ENCODE measurements around the gene TXNDC17.

The TXNDC17 gene

GRCh38 chr17:6602141-6602540 lies 38.7 kb upstream of the TXNDC17 start:
- Histone ChIP-seq H3K36me3 (peaks cover 73 to 96% (median 86%) of the 10 kb centered on the region in 11 experiments), H3K9ac (no peak overlapping the region), H3K4me2 (no peak overlapping the region), H4K20me1 (peaks cover 0 to 5% (median 0%) of the 10 kb centered on the region in 11 experiments; a peak in 2 of 22 replicates), H3K9me3 (replicated peaks in 1 of 11) (no peaks in the 10 kb centered on the region), H3K27ac (no peak overlapping the region), H3K4me3 (no peak overlapping the region), H3K4me1 (peaks cover 9 to 38% (median 21%) of the 10 kb centered on the region in 10 experiments), H3K27me3 (no peaks in the 10 kb centered on the region)
- TF ChIP-seq Cebpa-rat (IDR thresholded peaks at IDR 0.05): no peak

DNA sequence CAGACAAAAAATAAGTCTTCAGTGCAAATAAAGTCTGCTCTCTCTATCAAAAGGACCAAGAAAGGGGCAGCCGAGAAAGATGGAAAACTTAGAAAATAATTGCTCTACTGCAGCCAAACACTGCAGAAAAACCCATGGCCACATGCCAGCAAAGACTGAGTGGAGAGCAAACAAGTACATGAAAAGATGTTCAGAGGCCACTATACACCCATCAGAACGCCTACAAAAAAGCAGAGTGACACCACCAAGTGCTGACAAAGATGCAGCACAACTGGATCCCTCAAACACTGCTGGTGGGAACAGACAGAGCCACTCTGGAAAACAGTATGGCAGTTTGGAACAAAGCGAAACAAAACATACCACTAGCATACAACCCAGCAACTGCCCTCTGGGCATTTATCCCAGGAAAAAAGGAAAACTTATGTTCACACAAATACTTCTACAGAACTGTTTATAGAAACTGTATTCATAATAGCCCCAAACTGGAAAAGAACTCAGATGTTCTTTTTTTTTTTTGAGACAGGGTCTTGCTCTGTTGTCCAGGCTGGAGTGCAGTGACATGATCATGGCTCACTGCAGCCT lies 37.0 kb upstream of the TXNDC17 start:
- Histone ChIP-seq H3K27me3 (no peaks in the 10 kb centered on the region), H3K4me1 (peaks cover 9 to 24% (median 14%) of the 10 kb centered on the region in 10 experiments), H3K4me3 (no peak overlapping the region), H3K36me3 (peaks cover 76 to 97% (median 88%) of the 10 kb centered on the region in 11 experiments), H4K20me1 (peaks cover 0 to 3% (median 0%) of the 10 kb centered on the region in 11 experiments; a peak in 2 of 22 replicates), H3K27ac (no peak overlapping the region), H3K9ac (no peak overlapping the region), H3K9me3 (replicated peaks in 1 of 11) (no peaks in the 10 kb centered on the region), H3K4me2 (no peak overlapping the region)
- TF ChIP-seq Cebpa-rat (IDR thresholded peaks at IDR 0.05): no peak

GRCh38 chr17:6605142-6605541 lies 35.7 kb upstream of the TXNDC17 start:
- Histone ChIP-seq H3K27ac (no peak overlapping the region), H3K36me3 (peaks cover 86 to 100% (median 97%) of the 10 kb centered on the region in 11 experiments), H4K20me1 (no peaks in the 10 kb centered on the region; a peak in 1 of 22 replicates), H3K27me3 (no peaks in the 10 kb centered on the region), H3K9ac (no peak overlapping the region), H3K4me2 (no peak overlapping the region), H3K4me3 (no peak overlapping the region), H3K9me3 (replicated peaks in 1 of 11) (no peaks in the 10 kb centered on the region), H3K4me1 (peaks cover 0 to 11% (median 1%) of the 10 kb centered on the region in 10 experiments; a peak in 13 of 20 replicates)
- TF ChIP-seq Cebpa-rat (IDR thresholded peaks at IDR 0.05): no peak

DNA sequence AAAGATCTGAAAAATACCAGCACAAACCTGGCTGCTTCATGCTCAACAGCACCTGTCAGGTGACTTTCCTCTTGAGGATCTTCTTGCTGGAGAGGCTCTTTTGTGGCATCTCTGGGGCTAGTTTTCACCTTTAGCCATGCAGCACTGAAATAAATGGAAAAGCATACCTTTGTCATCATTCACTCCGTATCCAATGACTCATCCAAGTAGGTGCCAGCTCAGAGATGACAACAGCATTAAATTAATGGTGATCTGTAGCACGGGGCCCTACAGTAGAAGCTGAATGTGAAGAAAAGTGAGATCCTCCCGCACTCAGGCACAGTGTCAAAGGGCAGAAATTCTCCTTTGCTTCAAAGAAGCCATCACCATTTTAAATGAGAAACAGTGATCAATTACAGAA lies 32.5 kb upstream of the TXNDC17 start:
- no peak overlapping the region for H3K4me3 ChIP-seq
- H3K36me3 ChIP-seq: peaks cover 91 to 100% (median 96%) of the 10 kb centered on the region in 11 experiments
- no peaks in the 10 kb centered on the region for H3K9me3 ChIP-seq (replicated peaks in 1 of 11)
- H4K20me1 ChIP-seq: peaks cover 0 to under 1% (median 0%) of the 10 kb centered on the region in 11 experiments; a peak in 3 of 22 replicates
- H3K27ac ChIP-seq: no peak overlapping the region
- no peak for TF ChIP-seq Cebpa-rat (IDR thresholded peaks at IDR 0.05)
- no peaks in the 10 kb centered on the region for H3K4me1 ChIP-seq
- H3K27me3 ChIP-seq: no peaks in the 10 kb centered on the region
- H3K9ac ChIP-seq: no peak overlapping the region
- no peak overlapping the region for H3K4me2 ChIP-seq

GRCh38 chr17:6610011-6610410 lies 30.8 kb upstream of the TXNDC17 start:
- H3K4me2 ChIP-seq: no peak overlapping the region
- H3K27me3 ChIP-seq: no peaks in the 10 kb centered on the region
- no peak for TF ChIP-seq Cebpa-rat (IDR thresholded peaks at IDR 0.05)
- peaks cover 82 to 99% (median 89%) of the 10 kb centered on the region in 11 experiments for H3K36me3 ChIP-seq
- no peak overlapping the region for H3K4me3 ChIP-seq
- no peak overlapping the region for H3K9ac ChIP-seq
- no peaks in the 10 kb centered on the region for H3K4me1 ChIP-seq
- H4K20me1 ChIP-seq: peaks cover 0 to 11% (median 0%) of the 10 kb centered on the region in 11 experiments; a peak in 3 of 22 replicates
- H3K9me3 ChIP-seq (replicated peaks in 1 of 11): no peaks in the 10 kb centered on the region
- no peak overlapping the region for H3K27ac ChIP-seq

- H3K36me3 ChIP-seq: peaks cover 82 to 99% (median 88%) of the 10 kb centered on the region in 11 experiments
- peaks cover 0 to 11% (median 0%) of the 10 kb centered on the region in 11 experiments; a peak in 2 of 22 replicates for H4K20me1 ChIP-seq
- H3K27ac ChIP-seq: no peak overlapping the region
- H3K9ac ChIP-seq: no peak overlapping the region
- no peaks in the 10 kb centered on the region for H3K27me3 ChIP-seq
- H3K4me1 ChIP-seq: no peaks in the 10 kb centered on the region
- TF ChIP-seq Cebpa-rat (IDR thresholded peaks at IDR 0.05): no peak
- H3K4me3 ChIP-seq: no peak overlapping the region
- H3K4me2 ChIP-seq: no peak overlapping the region
- H3K9me3 ChIP-seq (replicated peaks in 1 of 11): no peaks in the 10 kb centered on the region
Observed at GRCh38 chr17:6611231-6611630, 29.6 kb upstream of the TXNDC17 start.

GRCh38 chr17:6623941-6624340 lies 16.9 kb upstream of the TXNDC17 start:
- H3K4me2 ChIP-seq: no peak overlapping the region
- no peaks in the 10 kb centered on the region for H3K27me3 ChIP-seq
- peaks cover 75 to 100% (median 93%) of the 10 kb centered on the region in 11 experiments for H3K36me3 ChIP-seq
- H3K9ac ChIP-seq: no peak overlapping the region
- no peaks in the 10 kb centered on the region for H3K4me1 ChIP-seq
- no peak overlapping the region for H3K27ac ChIP-seq
- no peak for TF ChIP-seq Cebpa-rat (IDR thresholded peaks at IDR 0.05)
- no peaks in the 10 kb centered on the region for H3K9me3 ChIP-seq (replicated peaks in 1 of 11)
- peaks cover 0 to 15% (median 6%) of the 10 kb centered on the region in 11 experiments; a peak in 3 of 22 replicates for H4K20me1 ChIP-seq
- no peak overlapping the region for H3K4me3 ChIP-seq

GRCh38 chr17:6626616-6627015 lies 14.2 kb upstream of the TXNDC17 start:
- H3K9me3 ChIP-seq (replicated peaks in 1 of 11): no peaks in the 10 kb centered on the region
- no peak overlapping the region for H3K9ac ChIP-seq
- H3K4me1 ChIP-seq: peaks cover 0 to 4% (median 0%) of the 10 kb centered on the region in 10 experiments; a peak in 1 of 20 replicates
- no peak overlapping the region for H3K4me3 ChIP-seq
- TF ChIP-seq Cebpa-rat (IDR thresholded peaks at IDR 0.05): no peak
- peaks cover 76 to 100% (median 96%) of the 10 kb centered on the region in 11 experiments for H3K36me3 ChIP-seq
- no peaks in the 10 kb centered on the region for H3K27me3 ChIP-seq
- H3K4me2 ChIP-seq: no peak overlapping the region
- peaks cover 0 to 23% (median 9%) of the 10 kb centered on the region in 11 experiments; a peak in 6 of 22 replicates for H4K20me1 ChIP-seq
- H3K27ac ChIP-seq: no peak overlapping the region

DNA sequence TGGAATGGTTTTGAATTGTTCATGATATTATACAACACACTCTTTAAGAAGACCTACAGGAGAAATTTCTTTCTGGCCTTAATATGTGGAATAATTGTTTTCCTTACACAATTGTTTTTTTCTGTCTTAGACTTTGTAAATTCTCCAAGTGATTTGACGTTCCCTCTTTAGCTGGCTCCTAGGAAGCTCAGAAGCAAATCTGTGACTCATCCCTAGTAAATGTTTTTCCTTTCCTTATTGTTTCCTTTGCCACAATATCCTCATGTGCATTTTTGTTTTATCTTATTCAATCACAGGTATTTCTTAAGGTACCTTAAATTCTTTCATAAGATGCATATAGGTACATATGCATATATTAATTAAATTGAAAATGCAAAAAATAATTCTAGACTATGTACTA lies 13.8 kb upstream of the TXNDC17 start:
- Histone ChIP-seq H3K36me3 (peaks cover 76 to 100% (median 96%) of the 10 kb centered on the region in 11 experiments), H3K27me3 (no peaks in the 10 kb centered on the region), H3K4me3 (no peak overlapping the region), H3K4me2 (no peak overlapping the region), H3K27ac (no peak overlapping the region), H4K20me1 (peaks cover 0 to 24% (median 9%) of the 10 kb centered on the region in 11 experiments; a peak in 6 of 22 replicates), H3K9ac (no peak overlapping the region), H3K9me3 (replicated peaks in 1 of 11) (no peaks in the 10 kb centered on the region), H3K4me1 (peaks cover 0 to 6% (median 0%) of the 10 kb centered on the region in 10 experiments; a peak in 1 of 20 replicates)
- TF ChIP-seq Cebpa-rat (IDR thresholded peaks at IDR 0.05): no peak
